Measurements from ENCODE around the gene BTN2A1.
A peak's percentile ranks its signal among the peaks of the same experiment; 100 is the strongest.

Gene BTN2A1

GRCh38 chr6:26457806-26458688 lies at the start of gene BTN2A1:
BTN2A1 (plus strand) TSS chr6:26457955; CDS start chr6:26458637, 682 bp downstream.
- TF ChIP-seq CTCF (IDR thresholded peaks at IDR 0.05; ENCODE audit: extremely low read depth, missing control alignments): no peak
- DNase-seq (ENCODE audit: low spot score): peak; percentile 79

GRCh38 chr6:26408828-26409730 lies 48.7 kb upstream of the BTN2A1 start:
- no peak for DNase-seq (ENCODE audit: low spot score)
- TF ChIP-seq CTCF (IDR thresholded peaks at IDR 0.05; ENCODE audit: extremely low read depth, missing control alignments): no peak

GRCh38 chr6:26411751-26412150 lies 46.0 kb upstream of the BTN2A1 start:
- DNase-seq (ENCODE audit: low spot score): no peak
- no peak for TF ChIP-seq CTCF (IDR thresholded peaks at IDR 0.05; ENCODE audit: extremely low read depth, missing control alignments)

- no peak for DNase-seq (ENCODE audit: low spot score)
- no peak for TF ChIP-seq CTCF (IDR thresholded peaks at IDR 0.05; ENCODE audit: extremely low read depth, missing control alignments)
Observed at GRCh38 chr6:26412228-26412627, 45.5 kb upstream of the BTN2A1 start.

- TF ChIP-seq CTCF (IDR thresholded peaks at IDR 0.05; ENCODE audit: extremely low read depth, missing control alignments): no peak
- no peak for DNase-seq (ENCODE audit: low spot score)
Observed at GRCh38 chr6:26412954-26413353, 44.8 kb upstream of the BTN2A1 start.

GRCh38 chr6:26414281-26414680 lies 43.5 kb upstream of the BTN2A1 start:
- no peak for DNase-seq (ENCODE audit: low spot score)
- TF ChIP-seq CTCF (IDR thresholded peaks at IDR 0.05; ENCODE audit: extremely low read depth, missing control alignments): no peak

Data from GM20000 (cell line).